CD4-positive, alpha-beta T cell treated with Interleukin-2 at 100 ng/mL for 4 hours (primary cell): ENCODE measurements around the gene BASP1.
"Not testable (repeated sequence)": the region's sequence is repeated elsewhere in the genome, so short reads cannot be mapped to it uniquely, and the experiment has no call there.

Source experiments
- DNase-seq: peaks from one replicate; pipeline ENCODE4 v3.0.0-alpha.2; 2020; ENCODE audit warnings: low spot score

The BASP1 gene

GRCh38 chr5:17223367-17224185 lies 6.1 kb downstream of the BASP1 start:
- no peak for DNase-seq

GRCh38 chr5:17224858-17225511 lies 7.6 kb downstream of the BASP1 start:
- no peak for DNase-seq

- no peak for DNase-seq
These were observed 8.1 kb downstream of the BASP1 start for GRCh38 chr5:17225520-17225919.

- no peak for DNase-seq
These were observed 10.4 kb downstream of the BASP1 start for GRCh38 chr5:17227868-17228267.

- DNase-seq, result no peak
These were observed 11.4 kb downstream of the BASP1 start for GRCh38 chr5:17228821-17229291.

GRCh38 chr5:17229313-17229712 lies 11.9 kb downstream of the BASP1 start:
- no peak for DNase-seq

GRCh38 chr5:17230191-17230590 lies 12.8 kb downstream of the BASP1 start:
- DNase-seq, result no peak

- no peak for DNase-seq
These were observed 13.5 kb downstream of the BASP1 start for GRCh38 chr5:17230808-17231525.

- DNase-seq, result no peak
These were observed 15.0 kb downstream of the BASP1 start for GRCh38 chr5:17232405-17232804.

GRCh38 chr5:17233488-17233887 lies 16.1 kb downstream of the BASP1 start:
- no peak for DNase-seq

GRCh38 chr5:17234374-17234773 lies 16.9 kb downstream of the BASP1 start:
- DNase-seq, result no peak

GRCh38 chr5:17235731-17236330 lies 18.4 kb downstream of the BASP1 start:
- DNase-seq, result no peak

- DNase-seq, result no peak
These were observed 21.1 kb downstream of the BASP1 start for GRCh38 chr5:17238521-17239041.

- no peak for DNase-seq
These were observed 22.5 kb downstream of the BASP1 start for GRCh38 chr5:17239953-17240352.

GRCh38 chr5:17240487-17240886 lies 23.1 kb downstream of the BASP1 start:
- no peak for DNase-seq

GRCh38 chr5:17241635-17242034 lies 24.2 kb downstream of the BASP1 start:
- DNase-seq, result no peak

GRCh38 chr5:17243287-17244063 lies 26.0 kb downstream of the BASP1 start:
- DNase-seq, result no peak

- DNase-seq, result no peak
These were observed 31.7 kb downstream of the BASP1 start for GRCh38 chr5:17249029-17249634.

GRCh38 chr5:17249841-17250240 lies 32.4 kb downstream of the BASP1 start:
- not testable (repeated sequence) for DNase-seq

GRCh38 chr5:17252543-17252942 lies 35.1 kb downstream of the BASP1 start:
- no peak for DNase-seq

GRCh38 chr5:17255471-17256021 lies 38.1 kb downstream of the BASP1 start:
- no peak for DNase-seq
